Mesendoderm (in vitro differentiated cells): ENCODE data around the gene PAOX.

ENCODE experiments used
- DNase-seq: peaks from one replicate; pipeline ENCODE4 v3.0.0; 2013
- H2AK5ac ChIP-seq: 2 replicates; pipeline ENCODE4 v1.6.1; 2013; ENCODE audit warnings: low read length, inconsistent platforms
- H2BK120ac ChIP-seq: 2 replicates; pipeline ENCODE4 v1.6.1; 2013; ENCODE audit warnings: low read depth, mild to moderate bottlenecking, low read length, moderate library complexity, mixed read lengths
- H2BK15ac ChIP-seq: replicated peaks from 2 replicates; pipeline ENCODE4 v1.6.1; 2013; ENCODE audit warnings: low read depth, mild to moderate bottlenecking, moderate library complexity
- H2BK5ac ChIP-seq: 2 replicates; pipeline ENCODE4 v1.6.1; 2013; ENCODE audit warnings: low read length, inconsistent platforms
- H3K18ac ChIP-seq: 2 replicates; pipeline ENCODE4 v1.6.1; 2013; ENCODE audit warnings: mild to moderate bottlenecking, low read length, mixed read lengths
- H3K23ac ChIP-seq: one replicate; pipeline ENCODE4 v1.6.1; 2013; ENCODE audit warnings: low read length
- H3K27ac ChIP-seq: 2 replicates; pipeline ENCODE4 v1.5.1; 2013; ENCODE audit warnings: low read depth, mild to moderate bottlenecking, inconsistent platforms, low read length, moderate library complexity
- H3K27me3 ChIP-seq: 2 replicates; pipeline ENCODE4 v1.6.1; 2013; ENCODE audit warnings: low read length, control low read depth, mild to moderate bottlenecking, inconsistent platforms; ENCODE audit not compliant: insufficient read depth, poor library complexity
- H3K36me3 ChIP-seq: 2 replicates; pipeline ENCODE4 v1.6.1; 2013; ENCODE audit warnings: low read length, inconsistent platforms; ENCODE audit not compliant: control insufficient read depth, insufficient read depth
- H3K4ac ChIP-seq: one replicate; pipeline ENCODE4 v1.6.1; 2013; ENCODE audit warnings: low read depth, mild to moderate bottlenecking, low read length, moderate library complexity
- H3K4me1 ChIP-seq: 2 replicates; pipeline ENCODE4 v1.6.1; 2013; ENCODE audit warnings: low read depth, low read length, inconsistent platforms; ENCODE audit not compliant: control insufficient read depth
- H3K4me2 ChIP-seq: 2 replicates; pipeline ENCODE4 v1.6.1; 2013; ENCODE audit warnings: low read length
- H3K4me3 ChIP-seq: 2 replicates; pipeline ENCODE4 v1.5.1; 2013; ENCODE audit warnings: mild to moderate bottlenecking, low read length
- H3K56ac ChIP-seq: one replicate; pipeline ENCODE4 v1.6.1; 2013; ENCODE audit warnings: low read length
- H3K79me1 ChIP-seq: 2 replicates; pipeline ENCODE4 v1.6.1; 2013; ENCODE audit warnings: low read length, inconsistent platforms
- H3K79me2 ChIP-seq: 2 replicates; pipeline ENCODE4 v1.6.1; 2013; ENCODE audit warnings: mild to moderate bottlenecking, low read length; ENCODE audit not compliant: control insufficient read depth, insufficient read depth
- H3K9ac ChIP-seq: 2 replicates; pipeline ENCODE4 v1.6.1; 2013; ENCODE audit warnings: low read length, inconsistent platforms
- H4K5ac ChIP-seq: one replicate; pipeline ENCODE4 v1.6.1; 2013; ENCODE audit warnings: low read length
- H4K8ac ChIP-seq: one replicate; pipeline ENCODE4 v1.6.1; 2013; ENCODE audit warnings: low read depth, mild to moderate bottlenecking, control low read depth, low read length, moderate library complexity
- WGBS: extraction: QIAGEN DNeasy Blood & Tissue Kit; methylation state at CpG from one replicate; pipeline ENCODE4 v1.1.7; 2013; ENCODE audit warnings: low lambda C conversion rate, missing lambda C conversion rate; ENCODE audit not compliant: insufficient coverage; ENCODE audit errors: extremely low coverage; 5-methylcytosine and 5-hydroxymethylcytosine counted together

Gene PAOX

DNA sequence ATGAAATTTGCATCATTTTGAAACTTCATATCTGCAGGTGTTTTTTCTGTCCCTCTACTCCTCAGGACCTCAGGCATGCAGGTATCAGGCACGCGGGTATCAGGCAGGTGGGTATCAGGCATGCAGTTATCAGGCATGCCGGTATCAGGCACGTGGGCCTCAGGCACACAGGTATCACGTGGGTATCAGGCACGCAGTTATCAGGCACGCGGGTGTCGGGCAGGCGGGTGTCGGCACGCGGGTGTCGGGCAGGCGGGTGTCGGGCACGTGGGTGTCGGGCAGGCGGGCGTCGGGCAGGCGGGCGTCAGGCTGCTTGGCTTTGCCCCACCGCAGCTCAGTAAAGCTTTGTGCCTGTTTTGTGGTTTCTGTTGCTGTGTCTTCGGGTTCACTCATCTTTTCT lies 36.7 kb downstream of the PAOX start:
- H2BK5ac ChIP-seq, result no peak overlapping the region
- H2BK15ac ChIP-seq, result no peak overlapping the region
- no peak overlapping the region for H3K4ac ChIP-seq
- no peak overlapping the region for H2AK5ac ChIP-seq
- no peak overlapping the region for H3K4me3 ChIP-seq
- no peaks in the 10 kb centered on the region for H3K36me3 ChIP-seq
- no peaks in the 10 kb centered on the region for H3K79me2 ChIP-seq
- no peak overlapping the region for H2BK120ac ChIP-seq
- no peak overlapping the region for H3K9ac ChIP-seq
- WGBS, result no CpG with 5 or more reads among the region's 25 CpGs
- H3K4me1 ChIP-seq, result no peaks in the 10 kb centered on the region
- H3K79me1 ChIP-seq, result peaks cover 3% of the 10 kb centered on the region
- no peak overlapping the region for H3K4me2 ChIP-seq
- no peak for DNase-seq
- no peak overlapping the region for H4K8ac ChIP-seq
- H3K27me3 ChIP-seq, result no peaks in the 10 kb centered on the region
- no peak overlapping the region for H3K18ac ChIP-seq
- H3K56ac ChIP-seq, result no peak overlapping the region
- H3K23ac ChIP-seq, result no peak overlapping the region
- H4K5ac ChIP-seq, result no peak overlapping the region
- H3K27ac ChIP-seq, result no peak overlapping the region

DNA sequence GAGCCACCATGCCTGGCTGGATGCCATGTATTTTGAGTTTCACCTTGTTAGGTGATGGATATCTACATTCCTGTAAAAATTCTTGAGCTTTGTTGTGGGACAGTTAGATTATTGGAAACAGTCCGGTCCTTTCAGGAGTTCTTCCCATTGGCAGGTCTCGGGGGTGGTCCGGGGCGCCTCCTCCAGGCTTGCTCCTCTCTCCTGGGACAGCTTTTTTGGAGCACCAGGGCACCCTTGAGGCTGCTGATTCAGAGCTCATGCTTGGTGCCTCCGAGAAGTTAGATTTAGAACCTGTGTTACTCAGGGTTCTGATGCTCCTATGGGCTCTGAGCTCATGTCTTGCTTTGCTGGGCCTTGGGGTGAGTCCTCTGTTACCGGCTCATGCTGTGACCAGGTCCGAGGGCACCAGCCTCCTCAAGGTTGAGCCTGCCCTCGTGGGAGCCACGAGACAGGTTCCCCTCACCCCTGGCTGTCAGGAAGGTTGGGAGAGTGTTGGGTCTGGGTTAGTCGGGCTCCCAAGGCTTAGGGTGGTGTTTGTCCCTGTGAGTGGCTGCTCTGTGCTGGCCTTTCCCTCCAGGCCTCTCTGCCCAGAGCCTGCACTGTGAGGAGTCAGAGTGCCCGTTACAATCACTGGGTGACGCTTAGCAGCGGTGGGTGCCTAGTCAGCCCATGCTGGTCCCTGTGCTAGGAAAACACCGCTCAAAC lies 39.4 kb downstream of the PAOX start:
- no peak overlapping the region for H2AK5ac ChIP-seq
- no peak overlapping the region for H3K18ac ChIP-seq
- no peaks in the 10 kb centered on the region for H3K4me1 ChIP-seq
- no CpG with 5 or more reads among the region's 14 CpGs for WGBS
- no peak overlapping the region for H3K56ac ChIP-seq
- peaks cover 2% of the 10 kb centered on the region for H3K79me1 ChIP-seq
- no peaks in the 10 kb centered on the region for H3K79me2 ChIP-seq
- no peak overlapping the region for H2BK120ac ChIP-seq
- H3K36me3 ChIP-seq, result no peaks in the 10 kb centered on the region
- H3K23ac ChIP-seq, result no peak overlapping the region
- H3K4me3 ChIP-seq, result no peak overlapping the region
- H3K4ac ChIP-seq, result no peak overlapping the region
- no peak overlapping the region for H3K9ac ChIP-seq
- no peak overlapping the region for H4K8ac ChIP-seq
- H3K4me2 ChIP-seq, result no peak overlapping the region
- no peak overlapping the region for H4K5ac ChIP-seq
- no peak overlapping the region for H3K27ac ChIP-seq
- H3K27me3 ChIP-seq, result no peaks in the 10 kb centered on the region
- no peak overlapping the region for H2BK5ac ChIP-seq
- no peak overlapping the region for H2BK15ac ChIP-seq
- DNase-seq, result no peak

DNA sequence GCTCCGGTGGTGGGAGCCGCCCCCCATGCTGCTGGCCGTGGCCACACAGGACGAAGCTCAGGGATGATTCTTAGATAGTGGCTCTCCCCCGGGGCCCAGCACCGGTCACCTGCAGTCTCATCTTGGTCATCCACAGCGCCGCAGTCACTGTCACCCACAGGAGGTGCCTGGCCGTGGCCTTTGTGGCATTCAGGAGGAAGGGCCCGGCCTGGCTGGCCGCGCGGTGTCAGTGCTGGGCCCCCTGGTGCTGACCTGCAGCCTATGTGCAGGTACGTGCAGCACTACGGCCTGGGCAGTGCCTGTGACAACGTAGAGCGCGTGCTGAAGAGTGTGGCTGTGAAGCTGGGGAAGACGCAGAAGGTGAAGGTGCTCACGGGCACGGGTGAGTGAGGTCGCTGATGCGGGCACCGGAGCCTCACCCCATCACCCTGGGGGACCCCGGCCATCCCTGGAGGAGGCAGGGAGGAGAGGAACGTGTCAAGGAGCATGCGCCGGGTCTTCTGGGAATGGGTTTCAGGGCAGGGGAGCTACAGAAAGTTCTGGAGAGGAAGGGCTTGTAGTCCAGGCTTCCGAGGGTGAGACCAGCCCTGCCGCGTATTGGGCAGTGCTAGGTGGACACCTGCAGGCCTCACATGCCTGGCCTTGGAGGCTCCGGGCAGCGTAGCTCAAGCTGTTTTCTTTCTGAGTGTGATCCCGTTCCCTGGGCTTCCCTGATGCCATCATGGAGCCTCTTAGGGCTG lies 40.3 kb downstream of the PAOX start:
- no peak overlapping the region for H3K27ac ChIP-seq
- no peak overlapping the region for H3K4me3 ChIP-seq
- H3K4me1 ChIP-seq, result no peaks in the 10 kb centered on the region
- H3K23ac ChIP-seq, result no peak overlapping the region
- peaks cover 2% of the 10 kb centered on the region for H3K79me1 ChIP-seq
- H2BK120ac ChIP-seq, result no peak overlapping the region
- H3K27me3 ChIP-seq, result no peaks in the 10 kb centered on the region
- H4K8ac ChIP-seq, result no peak overlapping the region
- H2AK5ac ChIP-seq, result no peak overlapping the region
- no peaks in the 10 kb centered on the region for H3K79me2 ChIP-seq
- no peak for DNase-seq
- H3K56ac ChIP-seq, result no peak overlapping the region
- no peak overlapping the region for H4K5ac ChIP-seq
- no peak overlapping the region for H3K9ac ChIP-seq
- H2BK5ac ChIP-seq, result no peak overlapping the region
- H3K36me3 ChIP-seq, result no peaks in the 10 kb centered on the region
- WGBS, result no CpG with 5 or more reads among the region's 34 CpGs
- no peak overlapping the region for H3K4ac ChIP-seq
- no peak overlapping the region for H3K18ac ChIP-seq
- no peak overlapping the region for H2BK15ac ChIP-seq
- no peak overlapping the region for H3K4me2 ChIP-seq

DNA sequence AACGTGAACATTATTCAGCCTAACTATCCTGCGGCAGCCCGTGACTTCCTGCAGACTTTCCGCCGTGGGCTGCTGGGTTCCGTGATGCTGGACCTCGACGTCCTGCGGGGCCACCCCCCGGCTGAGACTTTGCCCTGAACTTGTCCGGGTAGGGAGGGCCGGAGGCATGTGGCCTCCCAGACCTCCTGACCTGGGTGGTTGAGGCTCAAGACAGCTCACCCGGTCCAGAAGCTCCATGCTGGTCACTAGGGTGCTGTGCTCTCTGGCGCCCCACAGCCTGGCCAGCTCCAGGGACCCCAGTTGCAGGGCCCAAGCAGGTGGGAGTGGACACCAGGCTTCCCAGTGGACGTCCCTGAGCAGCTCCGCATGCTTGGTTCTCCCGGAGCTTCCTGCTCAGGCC lies 41.0 kb downstream of the PAOX start:
- Histone ChIP-seq H3K4ac (no peak overlapping the region), H4K5ac (no peak overlapping the region), H3K56ac (no peak overlapping the region), H3K4me3 (no peak overlapping the region), H2BK120ac (no peak overlapping the region), H2BK5ac (no peak overlapping the region), H3K4me2 (no peak overlapping the region), H3K27me3 (no peaks in the 10 kb centered on the region), H3K4me1 (no peaks in the 10 kb centered on the region), H3K23ac (no peak overlapping the region), H3K27ac (no peak overlapping the region), H4K8ac (no peak overlapping the region), H3K36me3 (no peaks in the 10 kb centered on the region), H3K18ac (no peak overlapping the region), H2AK5ac (no peak overlapping the region), H2BK15ac (no peak overlapping the region), H3K79me2 (no peaks in the 10 kb centered on the region), H3K9ac (no peak overlapping the region), H3K79me1 (peaks cover 2% of the 10 kb centered on the region)
- no CpG with 5 or more reads among the region's 17 CpGs for WGBS
- DNase-seq, result no peak

DNA sequence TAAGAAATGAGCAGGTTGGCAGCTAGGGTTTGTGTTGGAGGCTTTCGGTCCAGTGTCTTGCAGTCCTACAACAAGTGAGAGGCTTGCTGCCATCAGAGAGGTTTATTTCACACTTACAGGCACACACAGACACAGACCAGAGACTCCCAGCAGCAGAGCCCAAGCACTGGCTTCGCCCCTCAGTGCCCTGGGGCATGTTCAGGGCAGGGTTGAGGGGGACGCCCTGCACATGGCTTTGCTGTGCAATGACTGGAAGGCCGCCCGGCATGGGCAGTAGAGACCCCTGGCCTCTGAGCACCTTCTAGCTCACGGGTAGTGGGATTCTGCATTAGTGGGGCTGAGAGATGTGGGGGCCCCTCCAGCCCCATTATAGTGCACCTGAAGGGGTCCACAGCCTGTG lies 41.5 kb downstream of the PAOX start:
- Histone ChIP-seq H2BK5ac (no peak overlapping the region), H3K18ac (no peak overlapping the region), H2BK120ac (no peak overlapping the region), H3K4me3 (no peak overlapping the region), H3K79me2 (no peaks in the 10 kb centered on the region), H4K5ac (no peak overlapping the region), H3K27ac (no peak overlapping the region), H3K36me3 (no peaks in the 10 kb centered on the region), H4K8ac (no peak overlapping the region), H3K4ac (no peak overlapping the region), H3K9ac (no peak overlapping the region), H3K23ac (no peak overlapping the region), H3K27me3 (no peaks in the 10 kb centered on the region), H2BK15ac (no peak overlapping the region), H3K79me1 (no peaks in the 10 kb centered on the region), H3K56ac (no peak overlapping the region), H2AK5ac (no peak overlapping the region), H3K4me2 (no peak overlapping the region), H3K4me1 (no peaks in the 10 kb centered on the region)
- DNase-seq, result no peak
- WGBS, result no CpG with 5 or more reads among the region's 6 CpGs
